B cell (primary cell): ENCODE data around the gene CLCNKB. TPM values are rescaled to one million over a fixed set of nuclear protein-coding genes. Genes with fewer than 3 reads are reported as not detected.

Experiments
- ATAC-seq: fragments of 200-7000 bp; cut with Tn5 transposase; one replicate; pipeline ENCODE4 v1.10.0; 2021; ENCODE audit warnings: low read depth, mild to moderate bottlenecking, moderate number of reproducible peaks, moderate library complexity
- CTCF ChIA-PET: fragments of 350-600 bp; sonication (Branson Sonifier 250); formaldehyde crosslinking; loops from one replicate; lab custom pipeline; 2021; ENCODE audit warnings: antibody characterized with exemption, inconsistent platforms; lab: Charles Lee
- POLR2A ChIA-PET: fragments of 350-600 bp; sonication (Branson Sonifier 250); formaldehyde crosslinking; loops from one replicate; lab custom pipeline; 2021; ENCODE audit warnings: antibody characterized with exemption; lab: Charles Lee
- DNase-seq: peaks from one replicate; pipeline ENCODE4 v3.0.0; 2013
- H2AFZ ChIP-seq: 2 replicates; pipeline ENCODE4 v1.6.1; 2012; ENCODE audit warnings: mild to moderate bottlenecking, low read depth, low read length; ENCODE audit not compliant: insufficient read depth, poor library complexity, severe bottlenecking
- H3K27ac ChIP-seq, 2 donors: 1 replicate in 1 of 2; 2 replicates in 1 of 2; pipeline ENCODE4 v1.5.1; 2012 to 2013; ENCODE audit warnings: low read length in 2 of 2, mild to moderate bottlenecking in 2 of 2, moderate library complexity in 1 of 2
- H3K27me3 ChIP-seq, 4 experiments: fragments of 200-600 bp in 1 of 4; sonication (generic) in 1 of 4; replicated peaks in 1 of 4; 1 replicate in 2 of 4; 2 replicates in 2 of 4; pipeline versions ENCODE4 v1.6.1 to v1.7.0; 2013 to 2016; ENCODE audit warnings: low read length in 3 of 4, mild to moderate bottlenecking in 2 of 4, mixed read lengths in 1 of 4, moderate library complexity in 1 of 4; ENCODE audit not compliant: insufficient read depth in 4 of 4, control insufficient read depth in 3 of 4; ENCODE audit errors: control extremely low read depth in 1 of 4
- H3K36me3 ChIP-seq, 2 experiments: replicated peaks in 1 of 2; 1 replicate in 1 of 2; 2 replicates in 1 of 2; pipeline versions ENCODE4 v1.6.1 to v1.7.1; 2013; ENCODE audit warnings: low read length in 1 of 2; ENCODE audit not compliant: insufficient read depth in 2 of 2, control insufficient read depth in 1 of 2; ENCODE audit errors: control extremely low read depth in 1 of 2, extremely low read depth in 1 of 2
- H3K4me1 ChIP-seq, 2 donors: fragments of 200-600 bp in 1 of 2; sonication (generic) in 1 of 2; 1 replicate in 1 of 2; 2 replicates in 1 of 2; pipeline versions ENCODE4 v1.5.1 to v1.6.1; 2013 to 2017; ENCODE audit warnings: low read length in 2 of 2; ENCODE audit not compliant: control insufficient read depth in 2 of 2, insufficient read depth in 2 of 2
- H3K4me2 ChIP-seq: replicated peaks from 2 replicates; pipeline ENCODE3; 2012; ENCODE audit warnings: mild to moderate bottlenecking, low read depth, low read length; ENCODE audit not compliant: poor library complexity, severe bottlenecking
- H3K4me3 ChIP-seq, 5 experiments: fragments of 200-600 bp in 1 of 5; sonication (generic) in 1 of 5; 1 replicate in 3 of 5; 2 replicates in 2 of 5; pipeline versions ENCODE4 v1.5.1 to v1.7.0; 2011 to 2016; ENCODE audit warnings: low read length in 4 of 5, mild to moderate bottlenecking in 4 of 5, low read depth in 2 of 5, control low read depth in 1 of 5, moderate library complexity in 1 of 5; ENCODE audit not compliant: insufficient read depth in 1 of 5; ENCODE audit errors: control extremely low read depth in 1 of 5, extremely low read depth in 1 of 5
- H3K79me2 ChIP-seq: fragments of 200-600 bp; sonication (generic); one replicate; pipeline ENCODE4 v1.6.0; 2016; ENCODE audit warnings: low read length; ENCODE audit not compliant: control insufficient read depth, insufficient read depth
- H3K9ac ChIP-seq: fragments of 200-600 bp; sonication (generic); 2 replicates; pipeline ENCODE4 v1.6.1; 2017; ENCODE audit warnings: mild to moderate bottlenecking, low read length, moderate library complexity
- H3K9me3 ChIP-seq, 3 donors: one replicate each; pipeline versions ENCODE4 v1.6.1 to v1.7.1; 2013; ENCODE audit warnings: low read length in 2 of 3; ENCODE audit not compliant: control insufficient read depth in 2 of 3, insufficient read depth in 1 of 3; ENCODE audit errors: control extremely low read depth in 1 of 3
- H4K20me1 ChIP-seq: 2 replicates; pipeline ENCODE4 v1.6.0; 2012; ENCODE audit warnings: mild to moderate bottlenecking, low read length; ENCODE audit not compliant: insufficient read depth, control insufficient read depth, poor library complexity, severe bottlenecking
- H3K27ac Mint-ChIP-seq: one replicate; pipeline ENCODE4 v1.8.0; 2021; ENCODE audit warnings: mixed read lengths
- H3K27me3 Mint-ChIP-seq: one replicate; pipeline ENCODE4 v1.8.0; 2021; ENCODE audit warnings: mixed read lengths
- H3K4me1 Mint-ChIP-seq: one replicate; pipeline ENCODE4 v1.8.0; 2021; ENCODE audit warnings: mixed read lengths
- H3K4me3 Mint-ChIP-seq: one replicate; pipeline ENCODE4 v1.8.0; 2021; ENCODE audit warnings: mixed read lengths
- H3K9me3 Mint-ChIP-seq: one replicate; pipeline ENCODE4 v1.8.0; 2022; ENCODE audit warnings: mixed read lengths; ENCODE audit not compliant: insufficient read depth
- EZH2 ChIP-seq: IDR thresholded peaks from 2 replicates; pipeline ENCODE4 v1.6.1; 2012; ENCODE audit warnings: borderline replicate concordance, low read depth, mild to moderate bottlenecking, moderate library complexity, low read length; ENCODE audit not compliant: insufficient read depth, poor library complexity, severe bottlenecking
- WGBS: methylation state at CpG from one replicate; pipeline ENCODE4 v1.1.5; 2013; ENCODE audit warnings: missing lambda C conversion rate; ENCODE audit not compliant: insufficient coverage; 5-methylcytosine and 5-hydroxymethylcytosine counted together
- intact Hi-C: fragments of 100-400 bp; cut with micrococcal nuclease; formaldehyde crosslinking; loops from one replicate; pipeline ENCODE4 v1.10.0; 2022
- polyA plus RNA-seq: library from polyadenylated mRNA; depleted of rRNA; stranded (reverse); fragments of >200 nt; gene quantifications from 2 replicates; pipeline ENCODE4 v1.2.3, GENCODE V29; 2012
- total RNA-seq, 2 donors: library from RNA; stranded (reverse); fragments of 120-200 nt in 1 of 2; gene quantifications; 1 replicate in 1 of 2; 2 replicates in 1 of 2; pipeline versions ENCODE4 v1.2.3 to v1.2.4, GENCODE V29; 2013 to 2022
- TF ChIP-seq, protein P1 (sequence below): fragments of 200-600 bp; IDR thresholded peaks from one replicate; pipeline ENCODE4 v1.8.0; 2022; ENCODE audit warnings: antibody characterized with exemption, mild to moderate bottlenecking

The CLCNKB gene
- total and polyA plus RNA-seq, 2 donors (not counting 1 experiment from before 2014, with no cell fraction given), result not detected

DNA sequence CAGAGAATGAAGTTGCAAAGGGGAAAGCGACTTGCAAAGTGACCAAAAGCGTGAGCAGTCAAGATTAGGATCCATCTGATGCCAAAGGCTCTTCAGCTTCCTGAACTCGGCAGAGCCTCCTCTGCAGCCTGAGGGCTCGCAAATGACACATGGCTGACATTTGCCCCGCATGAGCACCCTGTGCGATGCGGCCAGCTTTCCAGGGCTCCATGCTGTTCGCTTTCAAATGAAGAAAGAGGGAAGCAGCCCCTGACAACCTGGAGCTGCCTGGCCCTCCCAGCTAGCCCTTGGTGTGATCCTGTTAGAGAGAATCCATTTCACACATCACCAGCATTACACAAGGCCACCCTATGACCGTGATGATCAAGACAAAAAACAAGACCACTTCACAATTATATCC, 50.0 kb downstream of the CLCNKB start:
- H3K79me2 ChIP-seq, result no peaks in the 10 kb centered on the region

DNA sequence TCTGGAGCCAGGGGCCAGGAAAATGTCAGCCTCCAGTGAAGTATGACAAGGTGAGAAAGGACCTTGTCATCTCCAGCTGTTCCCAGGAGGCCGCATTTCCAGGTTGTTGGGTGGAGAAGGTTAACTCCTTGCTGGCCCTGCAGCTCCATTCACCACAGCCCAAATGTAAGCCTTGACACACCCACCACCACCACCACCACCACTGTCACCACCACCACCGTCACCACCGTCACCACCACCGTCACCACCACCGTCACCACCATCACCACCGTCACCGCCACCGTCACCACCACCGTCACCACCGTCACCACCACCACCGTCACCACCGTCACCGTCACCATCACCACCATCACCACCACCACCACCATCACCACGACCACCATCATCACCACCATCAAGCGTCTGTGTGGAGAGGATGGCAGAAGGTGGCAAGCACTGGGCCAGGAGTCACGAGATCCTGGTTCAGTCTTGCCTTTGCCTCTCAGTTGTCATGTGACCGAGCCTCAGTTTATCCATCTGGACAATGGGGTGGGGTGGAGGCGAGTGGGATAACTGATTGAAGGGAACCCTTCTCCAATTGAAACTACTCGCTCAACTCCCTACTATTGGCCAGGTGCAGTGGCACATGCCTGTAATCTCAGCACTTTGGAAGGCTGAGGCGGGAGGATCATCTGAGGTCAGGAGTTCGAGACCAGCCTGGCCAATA, 51.0 kb downstream of the CLCNKB start:
- Mint-ChIP-seq H3K4me1 (no peaks in the 10 kb centered on the region), H3K27me3 (peaks cover 33% of the 10 kb centered on the region), H3K27ac (no peak overlapping the region), H3K4me3 (no peak overlapping the region), H3K9me3 (no peaks in the 10 kb centered on the region)
- H3K27ac ChIP-seq, result no peak overlapping the region
- no peak overlapping the region for H3K4me2 ChIP-seq
- H3K9me3 ChIP-seq, result peaks cover 0 to 1% (median 0%) of the 10 kb centered on the region in 3 donors
- H3K27me3 ChIP-seq, result peaks cover 0 to 6% (median 1%) of the 10 kb centered on the region in 4 experiments
- ATAC-seq (no peak), DNase-seq (no peak)
- H3K9ac ChIP-seq, result no peak overlapping the region
- TF ChIP-seq EZH2, result no peak
- TF ChIP-seq, protein P1, sequence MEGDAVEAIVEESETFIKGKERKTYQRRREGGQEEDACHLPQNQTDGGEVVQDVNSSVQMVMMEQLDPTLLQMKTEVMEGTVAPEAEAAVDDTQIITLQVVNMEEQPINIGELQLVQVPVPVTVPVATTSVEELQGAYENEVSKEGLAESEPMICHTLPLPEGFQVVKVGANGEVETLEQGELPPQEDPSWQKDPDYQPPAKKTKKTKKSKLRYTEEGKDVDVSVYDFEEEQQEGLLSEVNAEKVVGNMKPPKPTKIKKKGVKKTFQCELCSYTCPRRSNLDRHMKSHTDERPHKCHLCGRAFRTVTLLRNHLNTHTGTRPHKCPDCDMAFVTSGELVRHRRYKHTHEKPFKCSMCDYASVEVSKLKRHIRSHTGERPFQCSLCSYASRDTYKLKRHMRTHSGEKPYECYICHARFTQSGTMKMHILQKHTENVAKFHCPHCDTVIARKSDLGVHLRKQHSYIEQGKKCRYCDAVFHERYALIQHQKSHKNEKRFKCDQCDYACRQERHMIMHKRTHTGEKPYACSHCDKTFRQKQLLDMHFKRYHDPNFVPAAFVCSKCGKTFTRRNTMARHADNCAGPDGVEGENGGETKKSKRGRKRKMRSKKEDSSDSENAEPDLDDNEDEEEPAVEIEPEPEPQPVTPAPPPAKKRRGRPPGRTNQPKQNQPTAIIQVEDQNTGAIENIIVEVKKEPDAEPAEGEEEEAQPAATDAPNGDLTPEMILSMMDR, result no peak
- ChIA-PET POLR2A (interaction anchor here (0.7 kb wide), 1 partner anchor 95 kb away, joined by 5 read pairs; no protein-coding TSS in a partner anchor), CTCF (interaction anchor here (0.6 to 0.7 kb wide), 2 partner anchors 26 to 333 kb away, joined by 3 to 5 read pairs; no protein-coding TSS in a partner anchor)
- no peaks in the 10 kb centered on the region for H3K79me2 ChIP-seq
- intact Hi-C loops, result no loop called here
- no peaks in the 10 kb centered on the region for H3K4me1 ChIP-seq
- H4K20me1 ChIP-seq, result no peaks in the 10 kb centered on the region
- H3K4me3 ChIP-seq, result no peak overlapping the region
- no peaks in the 10 kb centered on the region for H3K36me3 ChIP-seq
- H2AFZ ChIP-seq, result no peak overlapping the region
- WGBS, result 87% methylated on average over 3 of the region's 21 CpGs

More for the DNA sequence above, 50.0 kb downstream of the CLCNKB start:
- peaks cover 28% of the 10 kb centered on the region for H3K27me3 Mint-ChIP-seq
- ChIA-PET CTCF (interaction anchor here (0.6 to 0.7 kb wide), 2 partner anchors 27 to 332 kb away, joined by 3 to 5 read pairs; no protein-coding TSS in a partner anchor), POLR2A (interaction anchor here (0.7 kb wide), 1 partner anchor 96 kb away, joined by 5 read pairs; no protein-coding TSS in a partner anchor)
- H3K27ac Mint-ChIP-seq, result no peak overlapping the region
- TF ChIP-seq EZH2, result no peak
- TF ChIP-seq, protein P1, result no peak
- no peak overlapping the region for H3K4me3 Mint-ChIP-seq
- DNase-seq, result no peak
- WGBS, result 83% methylated on average over 9 of the region's 9 CpGs
- Histone ChIP-seq H3K36me3 (no peaks in the 10 kb centered on the region), H2AFZ (no peak overlapping the region), H3K27me3 (peaks cover 0 to 7% (median 1%) of the 10 kb centered on the region in 4 experiments), H3K4me1 (no peaks in the 10 kb centered on the region), H3K9me3 (no peaks in the 10 kb centered on the region), H3K27ac (no peak overlapping the region), H3K4me3 (no peak overlapping the region), H4K20me1 (no peaks in the 10 kb centered on the region), H3K4me2 (no peak overlapping the region), H3K9ac (no peak overlapping the region)
- H3K9me3 Mint-ChIP-seq, result no peaks in the 10 kb centered on the region
- H3K4me1 Mint-ChIP-seq, result no peaks in the 10 kb centered on the region
- ATAC-seq, result no peak
- intact Hi-C loops, result no loop called here
